GM12865 (cell line): ENCODE results near the gene MAG.

ENCODE experiments used
- DNase-seq: peaks from one replicate; pipeline ENCODE4 v3.0.0; 2010; ENCODE audit warnings: low read depth
- H3K4me3 ChIP-seq: 2 replicates; pipeline ENCODE4 v1.5.1; 2011; ENCODE audit warnings: mild to moderate bottlenecking, low read depth, low read length, control low read depth
- TF ChIP-seq, protein P1 (sequence below): IDR thresholded peaks from 2 replicates; pipeline ENCODE4 v1.5.1; 2011; ENCODE audit warnings: low read length, control low read depth, low read depth, inconsistent platforms; ENCODE audit not compliant: insufficient read depth; ENCODE audit errors: missing control alignments

MAG gene, protein sequence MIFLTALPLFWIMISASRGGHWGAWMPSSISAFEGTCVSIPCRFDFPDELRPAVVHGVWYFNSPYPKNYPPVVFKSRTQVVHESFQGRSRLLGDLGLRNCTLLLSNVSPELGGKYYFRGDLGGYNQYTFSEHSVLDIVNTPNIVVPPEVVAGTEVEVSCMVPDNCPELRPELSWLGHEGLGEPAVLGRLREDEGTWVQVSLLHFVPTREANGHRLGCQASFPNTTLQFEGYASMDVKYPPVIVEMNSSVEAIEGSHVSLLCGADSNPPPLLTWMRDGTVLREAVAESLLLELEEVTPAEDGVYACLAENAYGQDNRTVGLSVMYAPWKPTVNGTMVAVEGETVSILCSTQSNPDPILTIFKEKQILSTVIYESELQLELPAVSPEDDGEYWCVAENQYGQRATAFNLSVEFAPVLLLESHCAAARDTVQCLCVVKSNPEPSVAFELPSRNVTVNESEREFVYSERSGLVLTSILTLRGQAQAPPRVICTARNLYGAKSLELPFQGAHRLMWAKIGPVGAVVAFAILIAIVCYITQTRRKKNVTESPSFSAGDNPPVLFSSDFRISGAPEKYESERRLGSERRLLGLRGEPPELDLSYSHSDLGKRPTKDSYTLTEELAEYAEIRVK

DNA sequence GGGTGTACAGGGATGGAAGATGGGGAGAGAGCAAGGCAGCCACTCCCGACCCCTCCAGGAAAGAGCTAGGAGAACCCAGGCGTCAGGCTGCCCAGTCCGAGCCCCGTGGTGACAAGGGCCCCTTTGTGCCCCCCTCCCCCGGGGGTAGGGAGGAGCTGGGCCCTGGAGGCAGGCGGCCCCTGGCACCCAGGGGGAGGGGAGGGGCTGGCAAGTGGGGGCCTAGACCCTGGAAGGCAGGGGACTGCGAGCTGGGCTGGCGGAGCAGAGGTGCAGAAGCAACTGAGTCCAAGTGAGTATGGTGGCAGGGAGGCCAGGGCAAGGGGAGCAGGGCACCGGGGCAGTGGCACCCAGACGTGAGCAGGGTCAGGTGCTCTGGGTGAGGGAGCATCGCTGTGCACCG, at the start of gene MAG:
MAG (plus strand) TSS at position 246 of the 400 bp plus-strand sequence. CDS start 3,248 bp downstream, outside the sequence.
- no peak for DNase-seq
- no peak within 1 kb of the TSS for H3K4me3 ChIP-seq
- TF ChIP-seq, protein P1, sequence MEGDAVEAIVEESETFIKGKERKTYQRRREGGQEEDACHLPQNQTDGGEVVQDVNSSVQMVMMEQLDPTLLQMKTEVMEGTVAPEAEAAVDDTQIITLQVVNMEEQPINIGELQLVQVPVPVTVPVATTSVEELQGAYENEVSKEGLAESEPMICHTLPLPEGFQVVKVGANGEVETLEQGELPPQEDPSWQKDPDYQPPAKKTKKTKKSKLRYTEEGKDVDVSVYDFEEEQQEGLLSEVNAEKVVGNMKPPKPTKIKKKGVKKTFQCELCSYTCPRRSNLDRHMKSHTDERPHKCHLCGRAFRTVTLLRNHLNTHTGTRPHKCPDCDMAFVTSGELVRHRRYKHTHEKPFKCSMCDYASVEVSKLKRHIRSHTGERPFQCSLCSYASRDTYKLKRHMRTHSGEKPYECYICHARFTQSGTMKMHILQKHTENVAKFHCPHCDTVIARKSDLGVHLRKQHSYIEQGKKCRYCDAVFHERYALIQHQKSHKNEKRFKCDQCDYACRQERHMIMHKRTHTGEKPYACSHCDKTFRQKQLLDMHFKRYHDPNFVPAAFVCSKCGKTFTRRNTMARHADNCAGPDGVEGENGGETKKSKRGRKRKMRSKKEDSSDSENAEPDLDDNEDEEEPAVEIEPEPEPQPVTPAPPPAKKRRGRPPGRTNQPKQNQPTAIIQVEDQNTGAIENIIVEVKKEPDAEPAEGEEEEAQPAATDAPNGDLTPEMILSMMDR = no peak

DNA sequence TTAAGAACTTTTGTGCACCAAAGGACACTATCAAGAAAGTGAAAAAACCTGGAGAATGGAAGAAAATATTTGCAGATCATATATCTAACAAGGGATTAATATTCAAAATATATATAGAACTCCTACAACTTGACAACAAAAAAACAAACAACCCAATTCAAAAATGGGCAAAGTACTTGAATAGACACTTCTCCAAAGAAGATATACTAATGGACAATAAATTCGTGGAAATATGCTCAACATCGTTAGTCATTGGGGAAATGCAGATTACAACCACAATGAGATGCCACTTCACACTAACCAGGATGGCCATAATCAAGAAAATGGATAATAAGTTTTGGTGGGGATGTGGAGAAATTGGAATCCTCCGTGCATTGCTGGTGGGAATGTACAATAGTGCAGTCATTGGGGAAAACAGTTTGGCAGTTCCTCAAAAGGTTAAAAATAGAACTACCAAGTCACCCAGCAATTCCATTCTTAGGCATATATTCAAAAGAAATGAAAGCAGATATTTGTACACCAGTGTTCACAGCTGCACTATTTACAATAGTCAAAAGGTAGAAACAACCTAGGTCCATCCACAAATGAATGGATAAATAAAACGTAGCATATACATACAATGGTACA, 45.4 kb upstream of the MAG start:
- TF ChIP-seq, protein P1 = no peak
- DNase-seq = no peak
- no peak overlapping the region for H3K4me3 ChIP-seq

DNA sequence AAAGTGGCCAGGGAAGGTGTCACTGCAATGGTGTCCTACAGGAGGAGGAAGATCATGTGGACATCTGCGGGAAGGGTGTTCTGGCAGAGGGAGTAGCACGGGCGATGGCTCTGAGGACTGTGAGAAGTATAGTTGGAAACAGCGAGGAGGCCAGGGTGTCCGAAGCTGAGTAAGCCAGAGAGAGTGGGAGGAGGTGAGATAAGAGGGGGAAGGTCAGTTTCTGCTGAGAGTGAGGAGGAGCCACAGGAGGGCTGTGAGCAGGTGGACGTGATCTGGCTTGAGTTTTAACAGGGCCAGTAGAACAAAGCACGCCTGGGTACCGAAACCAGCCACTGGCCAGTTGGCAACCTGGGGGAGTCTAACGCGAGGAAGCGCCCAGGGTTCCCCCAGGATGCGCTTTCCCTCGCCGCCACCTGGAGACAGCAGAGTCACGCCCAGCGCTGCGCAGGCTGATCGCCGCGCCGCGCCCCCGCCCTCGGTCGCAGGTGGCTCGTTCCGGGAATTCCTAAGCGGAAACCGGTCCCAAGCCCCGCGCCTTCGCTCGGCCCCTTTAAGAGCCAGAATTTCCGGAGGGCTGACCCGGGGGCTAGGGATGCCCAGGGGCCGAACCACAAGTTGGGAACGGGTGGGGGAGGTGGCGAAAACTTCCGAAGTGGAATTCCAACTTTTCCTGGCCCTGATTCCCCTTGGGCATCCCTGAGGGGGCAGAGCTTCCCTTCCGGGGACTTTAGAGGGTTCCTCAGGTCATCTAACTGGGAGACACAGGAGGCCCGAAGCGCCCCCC, 44.2 kb upstream of the MAG start:
- DNase-seq = peak; percentile 85
- TF ChIP-seq, protein P1 = peak; percentile 71
- peak overlapping the region; percentile 80 for H3K4me3 ChIP-seq

DNA sequence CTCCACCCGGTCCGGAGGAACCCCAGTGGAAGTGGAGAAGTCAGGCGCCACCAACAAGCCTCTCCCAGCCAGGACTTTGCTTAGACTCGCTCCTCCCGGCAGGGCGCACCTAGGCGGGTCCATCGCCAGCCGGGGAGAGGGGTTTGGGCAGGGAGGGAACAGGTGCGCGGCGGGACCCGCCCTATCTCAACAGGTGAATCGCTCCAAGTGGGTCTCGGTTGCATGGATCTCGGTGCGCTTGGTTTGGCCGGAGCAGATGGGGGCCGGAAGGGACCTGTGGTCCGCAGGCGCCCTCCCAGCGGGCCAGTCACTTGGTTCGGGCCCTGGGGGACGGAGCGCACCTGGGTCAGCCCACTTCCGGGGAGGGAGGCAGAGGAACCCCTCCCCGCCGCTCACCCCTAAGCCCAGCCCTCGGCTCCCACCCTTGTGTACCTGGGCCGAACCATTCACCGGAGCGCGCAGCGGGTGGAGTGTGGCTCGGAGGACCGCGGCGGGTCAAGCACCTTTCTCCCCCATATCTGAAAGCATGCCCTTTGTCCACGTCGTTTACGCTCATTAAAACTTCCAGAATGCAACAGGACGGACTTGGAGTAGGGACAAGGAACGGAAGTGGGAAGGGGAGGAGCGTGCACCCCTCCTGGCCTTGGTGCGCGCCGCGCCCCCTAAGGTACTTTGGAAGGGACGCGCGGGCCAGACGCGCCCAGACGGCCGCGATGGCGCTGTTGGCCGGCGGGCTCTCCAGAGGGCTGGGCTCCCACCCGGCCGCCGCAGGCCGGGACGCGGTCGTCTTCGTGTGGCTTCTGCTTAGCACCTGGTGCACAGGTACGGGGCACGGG, 43.4 kb upstream of the MAG start, which contains the start of gene LSR:
LSR (plus strand) TSS at position 693 of the 836 bp plus-strand sequence; CDS start at position 714, 21 bp downstream.
- TF ChIP-seq, protein P1 = no peak
- H3K4me3 ChIP-seq = peak within 1 kb of the TSS; percentile 80
- peak; percentile 95 for DNase-seq

DNA sequence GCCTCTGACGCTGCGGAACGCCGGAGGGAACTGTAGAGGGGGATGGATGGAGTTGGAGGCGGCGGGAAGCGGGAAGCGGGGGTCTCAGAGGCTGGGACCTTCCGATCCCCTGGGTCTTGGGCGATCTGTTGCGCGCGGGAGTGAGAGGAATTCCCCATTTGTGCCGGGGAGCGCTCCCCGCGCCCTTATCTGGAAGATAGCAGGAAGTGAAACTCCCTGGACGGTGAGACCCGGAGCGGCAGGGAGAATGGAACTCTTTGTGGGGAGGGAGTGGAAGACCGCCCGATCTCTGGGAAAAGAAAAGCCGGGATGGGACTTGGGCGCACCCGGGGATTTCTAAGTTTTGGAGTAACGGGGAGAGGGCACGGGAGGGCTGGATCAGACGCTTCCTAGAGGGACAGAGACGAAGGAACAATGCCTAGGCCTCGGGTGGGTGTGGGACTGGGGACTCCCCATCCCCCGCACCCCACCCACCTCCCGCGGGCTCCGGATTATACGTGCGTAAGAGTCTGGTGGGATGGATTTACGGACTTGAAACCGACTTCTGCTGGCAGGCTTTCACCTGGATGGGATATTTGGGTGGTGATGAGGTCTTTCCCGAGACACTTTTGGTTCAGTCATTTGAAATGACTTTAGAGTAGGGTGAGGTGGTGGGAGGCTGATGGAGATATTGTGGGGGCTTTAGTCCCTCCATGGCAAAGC, 42.7 kb upstream of the MAG start:
- TF ChIP-seq, protein P1 = no peak
- H3K4me3 ChIP-seq = peak overlapping the region; percentile 80
- DNase-seq = no peak
